Keratinocyte (primary cell): Measurements from ENCODE around the gene MCTS1.

Experiments used
- CTCF ChIP-seq, 3 experiments: IDR thresholded peaks in 1 of 3; conservative IDR thresholded peaks in 1 of 3; optimal IDR thresholded peaks in 1 of 3; 2 replicates in 2 of 3; 3 replicates in 1 of 3; pipeline versions ENCODE3 to v1.5.1; 2011; ENCODE audit warnings: low read length in 3 of 3, mild to moderate bottlenecking in 3 of 3, moderate library complexity in 2 of 3, control low read depth in 1 of 3, inconsistent platforms in 1 of 3; ENCODE audit not compliant: insufficient read depth in 2 of 3; ENCODE audit errors: extremely low read depth in 1 of 3
- EZH2 ChIP-seq: IDR thresholded peaks from one replicate; pipeline ENCODE4 v1.6.1; 2012; ENCODE audit warnings: inconsistent platforms, mild to moderate bottlenecking, low read length, moderate library complexity

- TF ChIP-seq CTCF (optimal IDR thresholded peaks at IDR 0.05 in 1 of 3, IDR thresholded peaks at IDR 0.05 in 1 of 3, conservative IDR thresholded peaks at IDR 0.05 in 1 of 3; ENCODE audit: extremely low read depth in 1 of 3, insufficient read depth in 2 of 3, low read length in 3 of 3) = no peak
- no peak for TF ChIP-seq EZH2
Observed at GRCh38 chrX:120560842-120561633, 42.9 kb upstream of the MCTS1 start, which contains the start of gene CUL4B.
